ENCODE data around the gene CLCN4.

The CLCN4 gene

DNA sequence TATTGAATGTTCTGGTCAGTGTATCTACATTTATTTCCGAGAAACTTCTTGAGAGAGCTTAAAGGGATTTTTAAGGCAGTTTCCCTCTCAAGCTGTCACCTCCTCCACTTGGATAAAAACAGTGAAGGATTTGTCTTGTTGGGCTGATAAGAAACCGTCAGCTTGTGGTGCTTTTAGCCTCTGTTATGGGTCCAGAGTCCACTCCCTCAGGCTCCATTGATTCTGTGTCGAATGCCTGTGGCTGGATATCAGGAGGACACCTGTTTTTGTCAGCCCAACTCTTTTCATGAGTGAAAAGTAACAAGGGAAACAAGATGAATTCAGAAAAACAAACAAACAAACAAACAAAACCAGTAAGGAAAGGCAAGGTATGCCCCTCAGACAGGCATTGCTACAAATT is 12.4 kb downstream of the CLCN4 start:
- DNase-seq = no peak

DNA sequence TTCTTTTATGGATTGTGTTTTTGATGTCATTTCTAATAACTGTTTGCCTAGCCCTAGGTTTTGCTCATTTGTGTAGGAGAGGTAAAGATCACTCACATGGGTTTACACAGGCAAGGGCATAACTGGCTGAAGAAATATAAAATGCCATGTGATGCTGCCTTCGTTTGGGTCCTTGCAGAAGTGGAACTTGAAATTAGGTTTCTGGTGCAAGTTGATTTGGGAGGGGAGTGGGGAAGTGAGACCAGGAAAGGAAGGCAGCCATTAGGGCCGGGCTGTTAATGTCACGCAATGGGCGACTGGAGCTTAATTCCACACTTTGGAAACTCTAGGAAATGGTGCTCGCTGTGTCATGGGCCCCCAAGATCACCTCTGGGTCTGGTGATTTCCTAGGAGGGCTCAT is 14.5 kb downstream of the CLCN4 start:
- DNase-seq = no peak

DNA sequence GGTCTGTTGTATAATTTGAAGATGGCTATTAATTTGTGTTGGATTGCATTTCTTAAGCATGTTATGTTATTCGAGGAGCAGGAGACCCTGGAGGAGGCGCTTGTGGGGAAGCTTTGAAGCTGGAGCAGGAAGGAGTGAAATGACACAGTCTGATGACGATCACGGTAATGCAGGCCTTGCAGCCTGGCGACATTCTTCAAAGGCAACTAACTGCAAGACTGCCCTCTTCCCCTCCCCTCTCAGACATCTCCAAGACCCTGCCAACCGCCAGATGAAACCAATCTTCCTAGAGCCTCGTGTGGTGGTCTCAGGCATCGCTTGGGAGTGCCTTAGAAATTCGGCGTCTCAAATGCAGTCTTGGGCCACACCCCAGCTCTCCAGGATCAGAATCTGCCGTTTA is 16.1 kb downstream of the CLCN4 start:
- no peak for DNase-seq

DNA sequence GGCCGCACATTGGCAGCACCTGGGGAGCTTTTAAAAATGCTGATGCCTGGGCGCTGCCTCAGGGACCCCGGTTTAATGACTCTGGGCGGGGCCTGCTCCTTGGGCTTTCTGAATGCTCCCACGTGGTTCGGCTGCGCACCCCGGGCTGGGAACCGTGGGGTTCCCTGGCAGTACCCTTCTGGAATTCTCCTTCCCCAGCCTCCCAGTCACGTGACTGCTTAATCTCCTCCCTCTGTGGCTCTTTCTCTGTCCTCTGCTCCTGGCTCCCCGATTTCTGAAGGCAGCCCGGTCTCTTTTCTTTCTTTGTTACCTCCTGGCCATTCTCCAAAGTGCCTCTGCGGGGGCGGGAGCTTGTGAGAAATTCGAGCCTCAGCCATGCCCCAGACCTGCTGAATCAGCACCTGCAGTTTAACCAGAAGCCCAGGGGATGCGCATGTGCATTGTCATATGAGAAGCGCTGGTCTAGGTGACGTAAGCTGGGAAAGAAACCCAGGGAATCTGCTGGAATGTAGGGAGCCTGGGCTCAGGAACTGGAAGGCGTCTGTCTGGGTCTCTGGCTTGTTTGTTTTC is 16.6 kb downstream of the CLCN4 start:
- no peak for DNase-seq

DNA sequence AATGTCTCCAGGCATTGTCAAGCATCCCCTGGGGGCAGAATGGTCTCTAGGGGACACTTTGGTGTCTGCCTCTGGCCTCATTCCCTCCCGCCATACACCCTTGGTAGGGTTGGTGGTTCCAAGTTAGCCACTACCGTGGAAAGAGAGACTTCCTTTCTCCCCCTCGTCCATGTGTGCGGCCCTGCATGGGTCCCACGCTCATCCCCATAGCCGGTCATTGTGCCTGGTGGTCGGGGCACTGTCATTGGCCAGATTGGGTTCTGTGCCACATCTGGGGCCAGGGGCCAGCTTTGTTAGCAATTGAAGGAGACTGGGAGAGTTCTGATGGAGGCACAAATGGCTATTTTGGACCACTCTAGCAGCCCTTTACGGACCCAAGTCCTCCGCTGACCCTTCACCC is 17.3 kb downstream of the CLCN4 start:
- DNase-seq = no peak

DNA sequence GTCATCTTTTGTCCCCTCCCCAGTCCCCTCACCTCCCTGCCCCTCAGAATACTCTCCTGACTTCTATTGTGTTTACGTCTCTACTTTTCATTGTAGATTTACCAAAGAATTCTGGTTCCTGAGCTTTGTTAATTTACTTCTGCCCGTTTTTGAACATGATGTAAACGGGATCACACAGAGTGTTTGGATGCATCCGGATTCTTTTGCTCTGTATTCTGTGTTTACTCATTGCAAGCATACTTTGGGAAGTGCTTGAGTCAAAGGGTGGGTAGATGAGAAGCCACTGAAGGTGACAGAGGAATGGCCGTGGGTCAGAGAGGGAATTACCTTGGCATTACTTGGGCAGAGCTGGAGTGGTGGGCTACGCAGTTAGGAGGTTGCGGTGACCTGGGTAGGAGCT is 18.0 kb downstream of the CLCN4 start:
- no peak for DNase-seq

DNA sequence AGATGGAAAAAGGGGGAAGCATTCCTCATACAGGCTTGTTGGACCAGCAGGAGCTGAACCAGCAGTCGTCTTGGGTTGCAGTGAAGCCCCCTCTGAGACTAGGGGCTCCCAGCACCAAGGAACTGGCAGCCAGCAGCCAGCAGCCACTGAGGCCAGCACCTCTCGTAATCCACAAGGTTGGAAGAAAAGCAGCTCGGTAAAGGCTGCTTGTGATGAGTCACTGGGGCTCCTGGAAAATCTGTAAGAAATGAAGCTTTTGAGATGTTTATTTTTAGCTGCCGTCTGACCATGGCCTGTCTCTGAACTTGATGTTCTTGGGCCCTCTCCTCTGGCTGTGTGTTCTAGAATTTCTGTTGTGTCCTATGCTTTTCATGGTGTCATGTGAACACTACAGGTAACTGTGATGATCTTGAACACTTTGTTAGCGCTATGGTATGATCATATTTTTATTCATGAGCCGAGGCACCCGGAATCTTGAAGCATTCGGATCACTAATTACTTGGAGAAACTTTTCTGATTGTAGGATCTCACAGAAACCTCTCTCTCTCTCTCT is 18.6 kb downstream of the CLCN4 start:
- no peak for DNase-seq

DNA sequence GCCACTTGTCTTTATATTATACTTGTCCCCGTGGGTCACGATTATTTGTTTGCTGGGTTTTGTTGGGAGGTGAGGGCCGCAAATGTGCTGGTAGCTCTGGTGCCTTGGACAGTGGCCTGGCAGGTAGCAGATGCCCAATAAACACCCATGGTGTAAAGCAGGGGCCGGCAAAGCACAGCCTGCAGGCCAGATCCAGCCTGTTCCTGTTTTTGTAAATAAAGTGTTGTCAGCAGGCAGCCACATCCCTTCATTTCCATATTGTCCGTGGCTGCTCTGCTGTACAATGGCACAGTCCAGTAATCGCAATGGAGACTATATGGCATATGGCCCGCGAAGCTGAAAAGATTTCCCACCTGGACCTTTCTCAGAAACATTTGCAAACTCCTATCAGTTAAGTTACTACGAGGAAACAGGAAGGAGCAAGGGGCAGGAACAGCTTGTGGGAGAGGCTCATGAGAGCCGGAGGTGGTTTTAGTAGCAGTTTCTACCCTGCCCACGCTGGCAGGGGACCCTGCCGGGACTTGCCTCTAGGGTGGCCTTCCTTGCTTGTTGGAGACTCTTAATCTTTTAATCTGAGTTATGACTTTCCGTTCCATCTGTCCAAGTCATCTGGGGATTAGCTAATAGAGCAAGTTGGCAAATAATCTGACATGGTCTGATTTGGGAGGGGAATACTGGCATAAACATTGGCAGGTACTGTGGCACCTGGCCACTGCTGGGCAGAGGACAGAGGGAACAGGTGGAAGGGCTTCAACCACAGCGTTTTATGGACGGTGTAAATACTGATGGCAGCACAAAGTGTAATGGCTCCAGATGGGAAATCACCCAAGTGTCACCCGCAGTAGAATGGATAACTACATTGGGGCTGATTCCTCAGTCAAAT is 19.6 kb downstream of the CLCN4 start:
- DNase-seq = no peak

DNA sequence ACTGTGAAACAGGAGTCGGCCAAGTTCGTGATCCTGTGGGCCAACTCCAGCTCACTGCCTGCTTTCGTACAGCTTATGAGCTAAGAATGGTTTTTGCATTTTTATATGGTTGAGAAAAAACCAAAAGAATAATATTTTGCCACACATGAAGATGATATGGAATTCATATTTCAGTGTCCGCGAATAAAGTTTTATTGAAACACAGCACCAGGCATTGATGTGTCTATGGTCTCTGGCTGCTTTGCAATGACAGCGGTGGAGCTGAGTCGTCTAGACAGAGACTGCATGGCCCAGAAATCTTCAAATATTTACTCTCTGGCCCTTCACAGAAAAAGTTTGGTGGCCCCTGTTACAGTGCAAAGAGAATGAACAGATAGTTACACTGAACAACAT is 20.2 kb downstream of the CLCN4 start:
- DNase-seq = no peak

DNA sequence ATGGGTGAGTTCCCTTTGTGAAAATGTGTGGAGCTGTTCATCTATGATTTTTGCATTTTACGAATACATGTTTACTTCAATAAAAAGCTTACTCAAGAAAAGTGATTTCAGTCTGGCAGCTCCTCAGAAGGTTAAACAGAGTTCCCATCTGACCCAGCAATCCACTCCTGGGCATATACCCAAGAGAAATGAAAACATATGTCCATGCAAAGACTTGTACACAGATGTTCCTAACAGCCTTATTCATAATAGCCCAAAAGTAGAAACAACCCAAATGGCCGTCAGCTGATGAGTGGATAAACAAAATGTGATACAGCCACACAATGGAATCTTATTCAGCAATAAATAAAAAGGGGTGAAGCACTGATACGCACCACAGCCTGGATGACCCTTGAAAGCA is 20.8 kb downstream of the CLCN4 start:
- DNase-seq = no peak

DNA sequence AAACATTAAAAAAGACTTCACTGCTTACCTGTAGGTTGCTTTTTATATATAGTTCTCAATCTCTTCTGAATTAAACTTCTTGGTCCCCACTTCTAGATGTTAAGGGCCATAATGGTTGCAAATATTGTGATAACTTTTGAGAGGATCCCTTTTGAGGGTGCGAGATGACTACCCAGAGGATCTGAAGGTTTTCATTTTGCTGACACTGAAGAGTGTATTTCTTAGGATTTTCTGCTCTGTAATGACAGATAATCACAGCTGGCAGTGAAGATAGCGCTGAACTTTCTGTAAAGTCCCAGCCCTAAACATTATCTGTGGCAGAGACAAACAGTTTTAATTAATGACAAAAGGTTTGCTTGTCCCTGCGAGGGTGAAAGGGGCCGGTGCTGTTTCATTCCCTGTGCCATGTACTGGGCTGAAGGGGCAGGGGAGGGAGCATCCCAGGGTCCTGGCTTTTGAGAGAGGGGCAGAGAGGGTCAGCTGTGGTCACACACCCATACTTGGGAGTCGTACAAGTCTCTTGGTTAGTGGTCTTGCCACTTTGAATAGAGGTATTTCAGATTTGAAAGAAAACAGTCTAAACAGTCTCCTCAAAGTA is 22.2 kb downstream of the CLCN4 start:
- DNase-seq = no peak

DNA sequence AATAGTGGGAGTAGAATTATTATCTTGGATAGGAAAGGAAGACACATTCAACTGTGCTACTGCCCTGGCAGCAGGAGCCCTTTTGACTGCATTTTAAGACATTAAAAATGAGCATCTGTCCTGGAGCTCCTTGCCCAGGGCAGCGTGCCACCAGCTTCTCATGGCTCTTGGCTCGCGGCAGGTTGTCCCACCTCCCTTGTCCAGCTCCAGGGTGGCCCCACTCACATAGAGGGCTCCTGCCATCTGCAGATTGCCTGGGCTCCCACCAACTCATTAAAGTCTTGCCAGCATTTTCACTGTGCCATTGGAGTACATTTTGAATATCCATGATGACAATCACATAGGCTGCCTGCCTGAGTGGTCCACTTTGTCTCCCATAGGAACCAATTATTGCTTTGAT is 27.0 kb downstream of the CLCN4 start:
- no peak for DNase-seq

DNA sequence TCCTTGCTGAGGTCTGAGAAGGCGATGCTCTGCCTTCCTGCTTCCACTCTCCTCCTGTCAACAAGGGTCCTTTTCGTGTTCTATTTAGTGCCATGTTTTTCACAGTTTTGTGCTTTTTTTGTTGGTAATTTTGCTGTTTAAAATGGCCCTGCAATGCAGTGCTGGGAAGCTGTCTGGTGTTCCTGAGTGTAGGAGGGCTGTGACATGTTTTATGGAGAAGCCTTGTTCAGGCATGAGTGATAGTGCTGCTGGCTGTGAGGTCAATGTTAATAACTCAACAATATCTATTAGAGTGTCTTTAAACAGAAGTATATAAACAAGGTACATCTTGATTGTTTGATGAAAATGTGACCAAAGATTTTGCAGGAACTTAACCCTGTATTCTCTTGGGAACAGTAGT is 27.6 kb downstream of the CLCN4 start:
- no peak for DNase-seq

DNA sequence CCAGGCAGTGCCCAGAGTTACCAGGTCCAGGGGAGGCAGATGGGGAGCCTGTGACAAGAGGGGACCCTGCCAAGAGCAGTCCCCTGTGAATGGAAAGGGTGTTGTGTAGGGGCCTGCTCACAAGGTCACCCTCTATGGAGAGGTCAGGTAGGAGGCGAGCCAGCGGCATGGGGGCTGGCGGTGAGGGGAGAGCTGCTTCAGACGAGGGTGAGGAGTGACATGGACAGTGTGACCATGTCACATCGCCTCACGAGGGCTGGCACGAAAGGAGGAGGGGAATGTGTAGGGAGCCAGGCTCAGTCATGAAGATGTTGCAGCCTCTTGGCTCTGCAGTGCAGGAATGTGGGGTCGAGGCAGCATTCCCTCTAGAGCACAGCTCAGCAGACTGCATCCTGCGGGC is 29.6 kb downstream of the CLCN4 start:
- no peak for DNase-seq

DNA sequence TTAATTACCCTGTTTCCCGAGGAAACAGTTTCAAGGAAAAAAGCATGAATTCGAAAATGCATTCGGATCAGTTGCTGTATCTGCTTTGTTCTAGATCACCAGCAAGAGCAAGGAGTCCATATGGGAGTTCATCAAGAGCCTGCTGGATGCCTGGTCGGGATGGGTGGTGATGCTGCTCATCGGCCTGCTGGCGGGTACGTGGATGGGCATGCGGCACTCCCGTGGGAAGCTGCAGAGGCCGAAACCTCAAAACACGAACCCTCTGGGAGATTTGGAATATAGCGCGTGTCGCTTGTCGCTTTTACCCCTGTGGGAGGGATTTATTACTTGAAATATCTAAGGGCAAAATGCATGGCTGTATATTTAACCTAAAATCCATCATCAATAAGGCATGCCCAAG is 30.6 kb downstream of the CLCN4 start:
- no peak for DNase-seq

DNA sequence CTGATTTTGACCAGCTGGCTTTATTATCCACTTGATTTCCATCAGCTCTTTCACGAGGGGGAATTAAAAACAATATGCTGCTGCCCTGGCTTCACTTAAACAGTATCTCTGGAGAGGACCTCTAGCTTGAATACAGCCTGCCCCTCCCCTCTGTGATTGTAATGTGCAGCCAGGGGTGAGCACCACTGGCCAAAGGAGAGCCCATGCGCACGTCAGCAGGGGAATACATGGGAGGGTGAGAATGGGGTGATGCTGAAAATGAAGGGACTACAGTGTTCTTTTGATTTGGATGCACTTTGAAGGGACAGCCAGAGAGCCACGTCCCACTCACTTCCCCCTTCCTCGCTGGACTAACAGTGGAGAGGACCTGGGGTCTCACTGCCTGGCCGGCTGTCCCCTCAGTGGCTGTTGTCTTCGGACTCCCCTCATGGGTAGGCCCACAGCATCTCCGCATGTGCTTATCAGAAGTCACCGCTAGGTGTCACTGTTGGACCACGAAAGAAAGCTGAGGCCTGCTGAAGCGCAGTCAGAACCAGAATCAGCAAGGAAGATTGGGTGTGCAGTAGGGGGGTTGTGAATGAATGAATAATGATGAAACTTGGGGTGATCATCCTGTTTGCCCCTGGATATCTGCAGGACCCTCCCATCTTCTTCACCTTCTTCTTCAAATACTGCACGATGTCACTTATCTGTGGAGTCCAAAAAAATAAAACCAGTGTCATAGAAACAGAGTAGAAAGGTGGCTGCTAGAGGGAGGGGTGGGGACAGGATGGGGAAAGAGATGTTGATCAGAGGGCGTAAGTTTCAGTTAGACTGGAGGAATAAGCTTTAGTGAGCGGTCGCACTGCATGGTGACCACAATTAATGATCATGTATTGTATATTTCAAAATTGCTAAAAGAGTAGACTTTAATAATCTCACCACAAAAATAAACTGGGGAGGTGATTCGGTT is 32.8 kb downstream of the CLCN4 start:
- DNase-seq = peak; percentile 64 to 70

DNA sequence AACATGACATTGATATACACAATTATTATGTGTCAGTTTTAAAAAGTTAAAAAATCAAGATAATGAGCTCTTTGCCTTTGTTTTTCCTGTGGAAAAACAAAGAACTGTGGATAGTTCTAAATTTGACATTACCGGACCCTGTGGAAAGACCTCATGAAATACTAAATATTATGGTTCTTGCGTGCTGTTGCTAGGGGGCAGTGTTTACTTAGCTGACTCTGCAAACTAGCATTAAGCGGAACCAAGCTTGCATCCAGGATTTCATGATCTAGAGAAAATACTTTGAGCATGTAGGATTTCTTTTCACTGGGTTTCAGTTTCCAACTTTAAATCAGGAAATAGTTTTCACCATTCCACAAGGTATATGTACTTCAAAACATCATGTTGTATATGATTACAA is 33.6 kb downstream of the CLCN4 start:
- DNase-seq = no peak

DNA sequence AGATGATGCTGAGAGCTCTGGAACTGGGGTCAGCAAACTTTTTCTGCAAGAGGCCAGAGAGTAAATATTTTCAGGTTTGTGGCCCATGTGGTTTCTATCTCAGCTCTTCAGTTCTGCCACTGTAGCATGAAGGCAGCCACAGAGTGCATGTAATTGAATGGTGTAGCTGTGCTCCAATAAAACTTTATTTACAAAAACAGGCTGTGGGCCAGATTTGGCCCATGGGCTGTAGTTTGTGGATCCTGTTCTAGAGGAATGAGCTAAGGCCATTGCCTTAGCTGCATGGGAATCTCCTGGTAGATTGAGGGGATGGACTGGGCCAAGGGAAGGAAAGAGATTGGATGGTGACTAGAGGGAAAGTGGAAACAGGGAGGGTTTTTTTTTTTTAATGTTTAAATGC is 36.8 kb downstream of the CLCN4 start:
- DNase-seq = no peak

DNA sequence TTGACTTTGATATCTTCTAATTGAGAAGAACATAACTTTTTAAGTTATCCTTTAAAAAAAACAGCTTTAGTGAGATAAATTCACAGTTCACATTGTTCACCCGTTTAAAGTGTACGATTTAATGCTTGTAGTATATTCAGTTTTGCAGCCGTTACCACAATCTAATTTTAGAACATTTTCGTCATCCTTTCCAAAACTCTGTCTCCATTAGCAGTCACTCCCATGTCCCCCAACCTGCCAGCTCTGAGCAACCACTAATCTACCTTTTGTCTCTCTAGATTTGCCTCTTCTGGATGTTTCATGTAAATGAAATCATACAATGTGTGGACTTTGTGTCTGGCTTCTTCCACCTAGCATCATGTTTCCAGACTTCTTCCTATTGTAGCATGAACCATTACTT is 38.6 kb downstream of the CLCN4 start:
- DNase-seq = no peak

DNA sequence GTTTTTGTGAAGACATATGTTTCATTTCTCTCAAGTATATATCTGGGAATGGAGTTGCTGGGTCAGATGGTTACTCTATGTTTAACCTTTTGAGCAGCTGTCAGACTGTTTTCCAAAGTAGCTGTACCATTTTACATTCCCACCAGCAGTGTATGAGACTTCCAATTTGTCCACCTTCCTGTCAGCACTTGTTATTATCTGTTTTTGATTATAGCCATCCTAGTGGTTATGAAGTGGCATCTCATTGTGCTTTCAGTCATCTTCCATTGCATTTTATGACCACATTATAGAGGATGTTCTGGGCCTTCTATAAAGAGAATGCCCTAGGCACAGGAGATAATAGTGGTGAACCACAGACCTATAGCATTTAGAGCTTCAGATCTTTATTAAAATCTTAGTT is 39.2 kb downstream of the CLCN4 start:
- no peak for DNase-seq

DNA sequence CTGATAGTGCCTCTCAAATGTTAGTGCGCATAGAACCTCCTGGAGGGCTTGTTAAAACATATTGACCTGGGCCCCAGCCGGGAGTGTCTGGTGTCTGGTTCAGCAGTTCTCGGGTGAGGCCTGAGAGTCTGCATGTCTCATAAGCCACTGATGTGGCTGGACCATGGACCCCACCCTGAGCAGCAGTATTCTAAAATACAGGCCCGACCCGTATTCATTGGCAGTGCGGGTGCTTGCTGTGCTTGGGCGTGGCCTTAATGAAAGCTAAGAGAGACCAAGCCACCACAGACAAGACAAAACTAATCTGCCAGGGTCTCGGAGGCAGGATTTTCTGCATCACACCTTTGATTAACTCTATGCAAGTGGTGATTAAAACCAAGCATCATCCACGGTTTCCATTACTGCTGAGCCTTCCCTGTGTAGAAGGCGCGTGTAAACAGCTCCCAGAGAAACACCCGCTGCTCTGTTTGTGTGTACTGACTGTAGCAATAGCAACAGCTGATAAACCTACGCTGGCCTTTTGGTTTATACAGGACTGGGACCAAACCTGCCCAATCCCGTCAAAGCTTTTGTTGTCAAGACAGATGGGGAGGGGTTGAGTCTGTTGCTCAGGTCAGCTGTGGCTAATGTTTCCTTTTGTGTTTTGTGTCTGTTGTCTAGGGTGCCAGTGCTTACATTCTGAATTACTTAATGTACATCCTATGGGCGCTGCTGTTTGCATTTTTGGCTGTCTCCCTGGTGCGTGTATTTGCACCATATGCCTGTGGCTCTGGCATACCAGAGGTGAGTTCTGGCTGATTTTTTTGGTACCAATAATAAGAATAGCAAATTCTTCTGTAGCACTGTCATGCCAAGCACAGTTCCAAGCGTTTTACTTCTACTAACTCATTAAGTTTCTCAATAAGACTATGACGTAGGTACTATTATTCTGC is 40.8 kb downstream of the CLCN4 start:
- DNase-seq = no peak

DNA sequence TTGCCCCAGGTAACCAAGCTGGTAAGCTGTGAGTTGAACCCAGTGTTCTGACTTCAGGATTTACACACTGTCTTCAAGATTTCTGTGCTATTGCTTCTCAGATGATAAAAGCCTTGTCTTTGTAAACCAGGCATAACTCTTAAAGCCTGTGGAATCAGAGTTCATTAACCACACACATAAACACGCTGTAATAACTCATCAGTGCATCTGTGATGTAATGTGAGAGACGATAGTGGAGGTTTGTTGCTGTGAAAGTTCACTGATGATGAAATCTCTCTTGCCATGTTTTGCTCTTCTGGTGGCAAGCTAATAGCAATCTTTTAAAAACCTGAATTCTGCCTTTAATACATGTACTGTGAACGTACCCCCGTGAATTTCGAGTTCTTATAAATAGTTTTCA is 41.5 kb downstream of the CLCN4 start:
- no peak for DNase-seq

All from activated CD4-positive, alpha-beta T cell treated with anti-CD3 and anti-CD28 coated beads, Interleukin-2, amount 50 U/mL, for 48 hours (primary cell).